ENCODE measurements around the gene PTGES3.
"Not testable (repeated sequence)": the region's sequence is repeated elsewhere in the genome, so short reads cannot be mapped to it uniquely, and the experiment has no call there.

PTGES3 gene, protein sequence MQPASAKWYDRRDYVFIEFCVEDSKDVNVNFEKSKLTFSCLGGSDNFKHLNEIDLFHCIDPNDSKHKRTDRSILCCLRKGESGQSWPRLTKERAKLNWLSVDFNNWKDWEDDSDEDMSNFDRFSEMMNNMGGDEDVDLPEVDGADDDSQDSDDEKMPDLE

DNA sequence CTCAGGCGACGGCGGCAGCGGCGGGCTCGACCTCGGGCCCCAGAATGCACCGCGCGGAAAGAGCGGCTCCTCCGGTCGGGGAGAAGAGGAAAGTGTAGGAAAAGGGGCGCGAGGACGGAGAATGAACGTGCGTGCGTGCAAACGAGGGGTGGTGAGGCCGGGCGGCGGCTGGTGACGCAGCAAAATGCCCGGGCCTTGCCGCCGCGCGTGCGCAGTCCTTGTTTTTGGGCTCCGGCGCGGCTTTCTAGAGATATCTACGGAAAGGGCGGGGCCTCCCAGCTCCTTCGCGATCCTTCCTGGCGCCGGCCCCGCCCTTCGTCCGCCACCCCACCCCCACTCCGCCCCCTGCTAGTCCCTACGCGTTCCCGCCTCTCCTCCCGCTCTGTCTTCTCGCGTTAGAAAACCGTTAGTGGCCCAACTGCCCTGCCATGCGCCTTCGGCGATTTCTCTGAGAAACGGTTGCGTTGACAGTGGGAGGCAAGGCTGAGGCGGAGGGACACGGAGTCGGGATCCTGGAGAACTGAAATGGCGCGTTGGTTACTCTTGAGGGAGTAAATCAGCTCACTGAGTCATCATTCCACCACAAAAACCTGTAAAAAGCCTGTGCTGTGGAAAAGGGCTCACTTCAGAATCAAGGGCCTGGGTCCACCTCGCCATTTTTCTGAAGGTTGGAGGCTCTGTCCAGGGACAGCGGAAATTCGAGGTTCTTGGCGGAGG, at the start of gene PTGES3:
Gene PTGES3 (minus strand): TSS at position 156 of the 717 bp plus-strand sequence. CDS start 285 bp downstream, outside the sequence.
- peak; percentile 99 for DNase-seq

DNA sequence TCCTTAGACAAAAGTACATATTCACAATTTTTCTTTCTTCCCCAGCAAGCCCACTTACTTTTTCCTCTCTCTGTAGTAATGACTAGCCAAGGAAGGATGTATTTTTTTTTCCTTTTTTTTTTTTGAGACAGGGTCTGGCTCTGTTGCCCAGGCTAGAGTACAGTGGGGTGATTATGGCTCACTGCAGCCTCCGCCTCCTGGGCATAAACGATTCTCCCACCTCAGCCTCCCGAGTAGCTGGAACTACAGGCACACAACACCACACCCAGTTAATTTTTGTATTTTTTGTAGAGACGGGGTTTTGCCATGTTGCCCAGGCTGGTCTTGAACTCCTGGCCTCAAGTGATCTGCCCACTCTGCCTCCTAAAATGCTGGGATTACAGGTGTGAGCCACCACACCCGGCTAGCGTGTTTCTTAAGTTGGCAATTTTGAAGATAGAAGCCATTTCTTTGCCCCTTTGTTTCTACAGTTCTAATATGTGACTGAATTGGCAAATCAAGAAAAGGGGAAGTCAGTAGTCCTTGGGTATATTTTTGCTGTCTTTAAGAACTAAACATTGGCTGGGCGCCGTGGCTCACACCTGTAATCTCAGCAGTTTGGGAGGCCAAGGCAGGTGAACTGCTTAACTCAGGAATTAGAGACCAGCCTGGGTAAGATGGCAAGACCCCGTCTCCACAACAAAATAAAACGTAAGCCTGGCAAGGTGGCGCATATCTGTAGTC, 40.2 kb upstream of the PTGES3 start:
- DNase-seq = no peak

DNA sequence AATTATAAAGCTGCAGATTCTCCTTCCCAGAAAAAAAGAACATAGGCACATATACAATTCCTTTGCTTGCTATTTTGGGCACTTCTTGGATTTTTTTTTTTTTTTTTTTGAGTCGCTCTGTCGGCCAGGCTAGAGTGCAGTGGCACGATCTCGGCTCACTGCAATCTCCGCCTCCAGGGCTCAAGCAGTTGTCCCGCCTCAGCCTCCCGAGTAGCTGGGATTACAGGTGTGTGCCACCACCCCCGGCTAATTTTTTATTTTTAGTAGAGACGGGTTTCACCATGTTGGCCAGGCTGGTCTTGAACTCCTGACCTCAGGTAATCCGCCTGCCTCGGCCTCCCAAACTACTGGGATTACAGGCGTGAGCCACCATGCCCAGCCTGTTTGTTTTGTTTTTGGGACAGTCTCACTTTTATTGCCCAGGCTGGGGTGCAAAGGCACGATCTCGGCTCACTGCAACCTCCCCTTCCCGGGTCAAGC, 38.2 kb upstream of the PTGES3 start:
- DNase-seq = not testable (repeated sequence)

DNA sequence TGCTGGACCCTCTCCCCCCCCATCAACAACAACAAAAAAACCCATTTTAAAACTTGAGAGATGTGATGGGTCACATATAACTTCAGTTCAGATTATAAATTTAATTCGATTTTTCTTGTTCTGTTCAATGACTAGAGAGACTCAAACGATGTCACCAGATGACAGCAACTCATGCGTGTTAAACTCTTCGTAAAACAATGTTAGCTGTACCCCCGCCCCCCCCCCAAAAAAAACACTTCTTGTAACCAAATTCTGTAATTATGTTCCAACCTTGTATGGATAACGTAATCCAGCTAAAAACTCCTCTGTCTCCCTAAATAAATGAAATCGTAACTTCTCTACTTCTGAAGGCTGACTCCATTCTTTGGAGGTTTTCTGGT, 37.6 kb upstream of the PTGES3 start:
- no peak for DNase-seq

DNA sequence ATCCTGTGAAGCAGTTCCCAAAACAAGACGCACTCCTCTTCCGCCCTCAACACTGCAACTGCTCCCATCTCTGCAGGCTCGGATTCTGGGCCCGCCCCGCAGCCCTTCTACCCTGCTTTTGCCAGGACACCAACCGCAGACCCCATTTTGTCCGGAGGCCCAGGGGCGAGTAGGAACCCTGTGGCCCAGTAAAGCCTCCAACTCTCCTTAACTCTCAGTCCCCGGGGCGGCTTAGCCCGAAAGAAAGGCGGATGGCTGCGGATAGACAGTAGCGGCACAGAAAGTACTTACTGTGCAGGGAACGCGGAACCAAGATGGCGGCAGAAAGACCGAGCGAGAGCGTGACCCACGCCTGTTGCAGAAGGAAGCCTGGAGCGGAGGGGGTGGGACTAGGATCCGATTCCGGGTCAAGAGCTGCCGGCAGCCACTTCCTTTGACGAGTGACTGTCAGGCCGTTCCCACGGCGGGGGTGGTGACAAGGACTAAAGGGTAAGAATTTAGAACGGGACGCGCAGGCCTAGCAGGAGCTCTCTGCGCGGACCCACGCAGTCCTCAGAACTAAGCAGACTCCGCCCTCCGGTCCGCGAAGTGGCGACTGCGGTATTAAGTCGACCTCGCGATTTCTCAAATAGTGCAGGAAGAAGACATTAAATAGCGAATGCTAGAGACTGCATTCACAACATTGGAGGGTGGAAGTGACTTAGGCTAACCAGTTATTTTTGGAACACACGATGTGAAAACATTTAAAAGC, 37.1 kb upstream of the PTGES3 start, which contains the start of gene NACA:
Gene NACA (minus strand): TSS at position 328 of the 751 bp plus-strand sequence. CDS start 778 bp downstream, outside the sequence.
- DNase-seq = peak; percentile 97

DNA sequence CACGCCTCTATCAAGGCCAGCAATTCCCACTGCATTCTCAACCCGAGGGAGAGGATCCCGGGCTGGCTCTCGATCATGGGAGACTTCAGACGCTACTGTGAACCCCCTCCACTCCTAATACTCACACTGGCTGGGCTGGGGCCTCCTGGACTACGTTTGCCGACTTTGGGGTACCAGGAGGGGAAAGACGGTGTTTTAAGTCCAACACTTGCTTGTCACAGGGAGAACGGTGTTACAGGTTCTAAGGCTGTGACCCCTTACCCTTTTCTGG, 36.6 kb upstream of the PTGES3 start:
- DNase-seq = no peak

DNA sequence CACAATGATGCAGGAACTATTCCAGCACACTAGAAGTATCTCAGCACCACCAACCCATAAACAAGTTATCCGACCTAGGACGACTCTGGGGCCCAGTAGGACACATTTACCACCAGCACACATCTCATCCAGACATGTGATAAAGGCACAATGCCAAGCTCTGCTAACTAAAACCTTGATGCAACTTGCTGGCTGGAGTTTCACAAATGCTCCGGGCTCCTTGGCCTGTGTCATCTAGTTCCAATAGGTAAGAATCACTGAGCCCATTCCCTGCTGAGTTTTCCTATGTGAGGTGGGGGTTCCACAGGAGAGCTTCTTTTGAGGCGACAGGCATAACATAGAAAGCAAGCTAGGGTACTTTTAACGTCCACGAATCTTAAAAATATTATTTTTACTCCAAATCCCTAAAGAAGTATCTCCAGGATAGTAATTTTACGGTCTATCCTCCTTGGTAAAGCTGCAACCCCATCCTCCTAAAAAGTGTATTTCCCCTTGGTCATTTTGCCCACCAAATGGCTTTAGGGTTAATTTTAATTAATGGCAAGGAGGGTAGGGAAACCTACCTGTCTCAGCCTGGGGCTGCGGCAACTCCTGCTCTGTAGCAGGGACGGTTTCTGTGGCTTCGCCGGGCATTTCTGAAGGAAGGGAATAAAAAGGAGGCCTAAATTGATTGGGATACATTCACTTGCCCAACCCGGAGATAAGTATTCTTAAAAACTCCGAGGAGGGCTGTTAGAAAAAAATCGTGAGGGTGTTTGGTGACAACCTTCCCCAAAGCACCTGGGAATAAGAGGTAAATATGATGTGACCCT, 36.0 kb upstream of the PTGES3 start:
- peak; percentile 4 for DNase-seq

DNA sequence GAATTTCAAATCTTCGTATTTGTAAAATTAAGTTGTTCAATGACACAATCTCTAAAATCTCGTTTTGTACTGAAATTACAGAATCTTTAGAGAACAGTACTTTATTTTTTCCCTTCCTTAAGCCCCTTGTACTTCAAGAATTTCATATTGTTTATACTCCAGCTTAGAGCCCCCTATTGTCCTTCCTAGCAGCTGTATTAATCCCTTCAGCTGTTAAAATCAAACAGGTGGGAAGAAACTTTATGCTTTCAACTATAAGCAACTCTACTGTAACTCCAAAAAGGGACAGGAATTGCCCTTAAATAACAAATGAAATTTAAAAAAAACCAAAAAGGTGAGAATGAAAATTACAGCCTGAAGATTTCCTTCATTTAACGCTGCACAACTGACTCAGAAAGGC, 35.3 kb upstream of the PTGES3 start:
- no peak for DNase-seq

DNA sequence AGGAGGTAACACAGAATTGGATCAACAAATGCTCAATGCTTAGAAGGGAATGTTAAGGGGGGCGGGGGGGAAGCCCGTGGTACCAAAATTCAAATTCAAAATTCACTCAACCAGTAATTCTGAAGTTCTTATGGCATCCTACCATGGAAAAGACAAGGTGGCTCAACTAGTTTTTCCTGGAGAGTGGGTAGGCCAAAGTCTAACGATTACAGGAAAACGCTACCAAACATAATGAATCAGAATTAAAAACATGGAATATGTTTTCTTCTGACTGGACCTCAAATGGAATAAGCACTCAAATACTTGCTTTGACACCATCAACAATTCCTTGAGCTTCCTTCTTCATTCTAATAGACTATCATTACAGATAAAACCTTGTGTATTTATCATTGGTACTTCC, 34.7 kb upstream of the PTGES3 start:
- DNase-seq = no peak

DNA sequence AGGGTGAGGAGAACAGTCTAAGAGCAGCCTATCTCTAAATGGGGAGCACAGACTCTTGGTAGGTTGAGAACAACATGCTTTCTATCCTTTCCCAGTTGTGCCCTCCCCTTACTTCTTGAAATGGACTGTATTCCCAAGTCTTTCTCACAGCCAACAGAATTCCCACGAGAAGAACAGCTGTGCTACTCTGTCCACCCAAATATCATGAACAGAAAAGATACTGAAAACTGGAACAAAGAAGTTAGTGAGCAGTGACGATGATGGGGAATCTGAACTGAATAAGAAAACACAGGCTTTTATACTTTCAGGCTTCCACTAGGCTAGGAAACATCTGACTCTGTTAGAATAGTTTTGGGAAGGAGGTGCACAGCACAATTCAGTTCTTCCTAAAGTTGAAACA, 33.6 kb upstream of the PTGES3 start:
- DNase-seq = no peak

DNA sequence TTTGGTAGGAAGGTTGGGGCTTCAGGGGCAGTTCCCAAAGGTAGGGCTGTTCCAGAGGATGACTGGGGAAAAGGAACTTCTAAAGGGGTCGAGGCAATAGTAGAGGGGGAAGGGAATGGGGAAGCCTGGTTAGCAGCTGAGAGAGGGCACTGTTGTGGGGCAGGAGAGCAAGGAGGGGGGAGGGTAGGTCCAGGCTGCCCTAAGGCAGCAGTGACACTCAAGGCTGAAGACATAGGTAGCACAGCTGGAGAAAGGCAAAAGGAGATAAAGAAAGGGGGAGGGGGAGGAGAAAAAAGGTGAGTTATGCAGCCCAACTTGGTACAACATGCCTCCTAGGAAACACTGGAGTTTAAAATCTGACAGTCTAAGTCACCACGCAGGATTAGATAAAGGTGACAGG, 33.1 kb upstream of the PTGES3 start:
- DNase-seq = no peak

DNA sequence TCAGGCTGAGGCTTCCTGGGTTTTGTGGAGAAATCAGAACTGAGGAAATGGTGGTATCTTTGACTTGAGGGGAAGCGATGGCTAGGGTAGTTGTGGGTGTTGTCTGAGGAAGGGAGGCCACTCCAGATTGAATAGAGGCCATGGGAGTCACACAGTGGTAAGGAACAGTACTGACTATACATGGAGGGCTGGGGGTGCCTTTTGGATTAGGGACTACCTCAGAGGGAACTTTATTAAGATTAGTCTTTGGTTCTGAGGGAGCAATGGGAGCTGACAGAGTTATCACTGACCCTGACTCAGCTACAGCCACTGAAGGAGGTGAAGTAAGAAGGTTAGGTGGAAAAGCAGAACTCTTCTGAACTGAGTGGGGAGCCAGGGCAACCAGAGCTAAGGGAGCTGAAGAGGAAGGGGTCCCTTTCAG, 32.7 kb upstream of the PTGES3 start:
- DNase-seq = no peak

DNA sequence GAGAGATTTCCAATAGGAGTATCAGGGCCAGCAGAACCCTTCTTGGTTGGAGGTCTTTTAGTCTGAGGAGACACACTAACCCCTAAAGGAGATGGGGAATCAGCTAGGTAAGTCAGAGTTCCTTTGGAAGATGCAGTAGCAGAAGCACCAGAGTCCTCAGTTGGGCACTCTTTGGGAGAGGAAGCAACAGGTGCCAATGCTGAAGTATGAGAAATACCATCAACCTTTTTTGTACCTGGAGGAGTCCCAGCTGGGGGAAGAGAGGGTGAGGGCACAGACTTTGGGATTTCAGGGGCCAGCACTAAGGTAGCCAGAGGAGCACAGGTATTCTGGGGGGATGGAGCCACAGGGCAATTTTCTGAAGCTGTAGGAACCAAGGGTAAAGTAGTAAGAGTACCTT, 31.0 kb upstream of the PTGES3 start:
- DNase-seq = no peak

DNA sequence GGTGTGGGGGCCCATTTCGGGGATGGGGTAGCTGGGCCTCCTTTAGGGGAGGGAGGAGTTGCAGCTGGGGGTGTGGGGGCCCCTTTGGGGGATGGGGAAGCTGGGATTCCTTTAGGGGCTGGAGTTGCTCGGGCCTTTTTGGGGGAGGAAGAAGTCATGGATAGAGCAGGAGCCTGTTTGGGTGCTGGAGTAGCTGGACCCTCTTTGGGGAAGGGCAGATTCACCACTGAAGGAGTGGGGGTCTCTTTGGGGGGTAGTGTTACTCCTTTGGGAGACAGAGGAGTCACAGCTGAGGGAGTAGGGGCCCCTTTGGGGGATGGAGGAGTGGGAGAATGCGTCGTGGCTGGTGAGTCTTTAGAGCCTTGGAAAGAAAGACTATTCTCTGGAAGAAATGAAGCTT, 30.6 kb upstream of the PTGES3 start:
- no peak for DNase-seq

DNA sequence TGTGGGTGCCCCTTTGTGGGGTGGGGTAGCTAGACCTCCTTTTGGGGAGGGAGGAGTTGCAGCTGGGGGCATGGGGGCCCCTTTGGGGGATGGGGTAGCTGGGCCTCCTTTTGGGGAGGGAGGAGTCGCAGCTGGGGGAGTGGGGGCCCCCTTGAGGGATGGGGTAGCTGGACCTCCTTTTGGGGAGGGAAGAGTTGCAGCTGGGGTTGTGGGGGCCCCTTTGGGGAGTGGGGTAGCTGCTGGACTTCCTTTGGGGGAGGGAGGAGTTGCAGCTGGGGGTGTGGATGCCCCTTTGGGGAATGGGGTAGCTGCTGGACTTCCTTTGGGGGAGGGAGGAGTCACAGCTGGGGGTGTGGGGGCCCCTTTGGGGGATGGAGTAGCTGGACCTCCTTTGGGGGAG, 30.1 kb upstream of the PTGES3 start:
- no peak for DNase-seq

DNA sequence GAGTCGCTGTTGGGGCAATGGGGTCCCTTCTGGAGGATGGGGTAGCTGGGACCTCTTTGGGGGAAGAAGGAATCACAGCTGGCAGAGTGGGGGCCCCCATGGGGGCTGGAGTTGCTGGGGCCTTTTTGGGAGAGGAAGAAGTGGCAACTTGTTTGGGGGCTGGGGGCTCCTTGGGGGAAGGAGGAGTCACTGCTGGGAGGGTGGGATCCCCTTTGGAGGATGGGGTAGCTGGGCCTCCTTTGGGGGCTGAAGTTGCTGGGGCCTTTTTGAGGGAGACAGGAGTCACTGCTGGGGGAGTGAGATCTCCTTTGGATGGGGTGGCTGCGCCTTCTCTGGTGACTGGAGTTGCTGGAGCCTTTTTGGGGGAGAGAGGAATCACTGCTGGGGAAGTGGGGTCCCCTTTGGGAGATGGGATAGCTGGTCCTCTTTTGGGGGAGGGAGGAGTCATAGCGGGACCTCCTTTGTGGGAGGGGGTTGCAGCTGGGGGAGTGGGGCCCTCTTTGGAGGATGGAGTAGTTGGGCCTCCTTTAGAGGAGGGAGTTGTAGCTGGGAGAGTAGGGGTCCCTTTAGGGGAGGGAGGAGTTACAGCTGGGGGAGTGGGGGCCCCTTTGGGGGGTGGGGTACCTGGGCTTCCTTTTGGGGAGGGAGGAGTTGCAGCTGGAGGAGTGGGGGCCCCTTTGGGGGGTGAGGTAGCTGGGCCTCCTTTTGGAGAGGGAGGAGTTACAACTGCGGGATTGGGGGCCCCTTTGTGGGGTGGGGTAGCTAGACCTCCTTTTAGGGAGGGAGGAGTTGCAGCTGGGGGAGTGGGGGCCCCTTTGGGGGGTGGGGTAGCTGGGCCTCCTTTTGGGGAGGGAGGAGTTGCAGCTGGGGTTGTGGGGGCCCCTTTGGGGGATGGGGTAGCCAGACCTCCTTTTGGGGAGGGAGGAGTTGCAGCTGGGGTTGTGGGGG, 29.1 kb upstream of the PTGES3 start:
- no peak for DNase-seq

DNA sequence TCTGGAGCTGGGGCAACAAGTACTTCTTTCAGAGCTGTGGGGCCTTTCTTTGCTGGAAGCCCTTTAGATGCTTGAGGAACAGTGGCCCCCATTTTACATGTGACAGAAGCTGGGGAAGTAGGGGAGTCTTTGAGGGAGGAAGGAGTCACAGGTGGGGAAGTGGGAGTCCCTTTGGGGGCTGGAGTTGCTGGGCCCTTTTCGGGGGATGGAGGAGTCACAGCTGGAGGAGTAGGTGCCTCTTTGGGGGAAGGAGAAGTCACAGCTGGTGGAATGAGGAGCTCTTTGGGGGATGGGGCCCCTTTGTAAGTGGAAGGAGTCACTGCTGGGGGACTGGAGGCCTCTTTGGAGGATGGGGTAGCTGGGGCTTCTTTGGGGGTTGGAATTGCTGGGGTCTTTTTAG, 28.4 kb upstream of the PTGES3 start:
- no peak for DNase-seq

DNA sequence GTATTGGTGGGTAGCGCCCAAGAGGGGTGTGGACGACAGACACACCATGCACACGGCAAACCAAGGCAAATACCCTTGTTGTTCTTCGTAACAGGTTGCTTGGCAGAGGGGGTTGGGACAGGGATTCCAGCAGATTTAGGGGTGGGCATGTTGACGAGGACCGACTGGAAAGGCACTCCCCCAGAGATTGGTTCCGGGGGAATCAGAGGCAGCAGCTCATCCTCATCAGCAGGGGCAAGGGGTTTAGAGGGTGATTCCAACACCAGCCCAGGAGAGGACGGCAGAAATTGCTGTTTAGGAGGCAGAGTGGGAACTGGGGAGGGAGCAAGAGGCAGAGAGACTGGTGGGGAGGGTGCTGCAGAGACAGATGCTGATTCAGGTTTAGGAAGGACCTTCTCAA, 27.7 kb upstream of the PTGES3 start:
- DNase-seq = no peak

DNA sequence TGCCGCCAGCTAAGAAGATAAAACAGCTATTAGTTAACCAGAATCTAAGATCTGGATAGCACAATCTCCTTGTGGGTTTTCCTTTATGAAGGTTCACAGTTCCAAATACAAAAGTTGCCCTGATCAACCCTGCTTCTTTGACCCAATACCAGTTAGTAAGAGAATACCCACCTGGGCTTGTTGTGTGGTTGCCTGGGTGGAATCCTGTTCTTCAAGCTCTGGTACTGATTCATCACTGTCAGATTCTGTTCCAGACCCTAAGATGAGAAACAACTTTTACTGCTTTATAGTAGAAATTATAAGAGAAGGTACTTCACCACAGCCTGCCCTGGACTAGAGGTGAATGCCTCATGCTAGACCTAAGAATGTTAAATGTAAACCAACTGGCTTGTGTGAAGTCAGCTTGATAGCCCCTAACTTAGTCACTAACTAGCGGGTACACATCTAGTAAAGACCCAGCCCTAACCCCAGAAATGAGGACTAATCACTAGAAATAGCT, 26.4 kb upstream of the PTGES3 start:
- no peak for DNase-seq

DNA sequence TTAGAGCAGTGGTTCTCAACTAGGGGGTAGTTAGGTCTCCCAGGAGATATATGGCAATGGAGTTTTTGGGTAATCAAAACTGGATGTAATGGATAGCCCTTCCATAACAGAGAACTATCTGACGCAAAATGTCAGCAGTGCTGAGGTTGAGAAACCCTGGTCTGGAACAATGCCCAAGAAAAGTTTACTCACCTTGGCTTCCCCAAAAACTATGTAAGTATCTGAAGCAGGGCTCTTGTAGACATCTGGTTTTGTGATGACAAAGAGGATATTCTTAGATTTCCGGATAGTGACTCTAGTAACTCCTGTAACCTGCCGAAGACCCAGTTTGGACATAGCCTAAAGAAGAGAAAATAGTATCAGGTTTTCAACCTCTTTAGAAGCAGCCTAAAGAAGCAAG, 25.3 kb upstream of the PTGES3 start:
- DNase-seq = no peak

DNA sequence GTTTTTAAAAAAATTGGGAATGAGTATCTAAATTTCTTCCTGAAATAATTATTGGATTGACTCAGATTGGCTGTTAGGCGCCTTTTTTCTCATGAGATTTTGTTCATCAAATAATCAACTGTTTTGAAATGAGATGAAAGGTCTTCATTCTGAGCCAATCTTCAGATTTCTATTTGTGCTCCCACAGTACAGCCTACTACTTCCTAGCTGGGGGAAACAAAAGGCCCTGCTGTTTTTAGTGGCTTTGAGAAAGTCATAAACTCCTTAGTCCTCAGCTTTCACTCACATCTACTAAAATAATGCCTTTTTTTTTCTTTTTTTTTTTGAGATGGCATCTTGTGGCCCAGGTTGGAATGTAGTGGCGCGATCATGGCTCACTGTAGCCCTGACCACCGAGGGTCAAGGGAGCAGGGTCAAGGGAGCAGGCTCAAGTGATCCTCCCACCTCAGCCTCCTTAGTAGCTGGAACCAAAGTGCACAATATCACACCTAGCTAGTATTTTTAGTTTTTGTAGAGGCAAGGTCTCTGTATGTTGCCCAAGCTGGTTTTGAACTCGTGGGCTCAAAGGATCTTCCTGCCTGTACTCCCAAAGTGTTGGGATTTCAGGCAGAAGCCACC, 21.8 kb upstream of the PTGES3 start:
- DNase-seq = no peak

Data from NCI-H774 (cell line).